Fibroblast of pulmonary artery (primary cell): Measurements from ENCODE around the gene RAPGEF1.
"Not testable (repeated sequence)": the region's sequence is repeated elsewhere in the genome, so short reads cannot be mapped to it uniquely, and the experiment has no call there.

Experiments used
- DNase-seq: peaks from one replicate; pipeline ENCODE4 v3.0.0-alpha.2; 2010; ENCODE audit warnings: low read depth
- H3K4me3 ChIP-seq: replicated peaks from 2 replicates; pipeline ENCODE4 v1.5.1; 2011; ENCODE audit warnings: low read depth, mild to moderate bottlenecking, control low read depth, low read length, moderate library complexity
- TF ChIP-seq, protein P1 (sequence below): IDR thresholded peaks from 2 replicates; pipeline ENCODE4 v1.5.1; 2011; ENCODE audit warnings: mild to moderate bottlenecking, control low read depth, low read length, inconsistent platforms; ENCODE audit errors: missing control alignments

The RAPGEF1 gene

GRCh38 chr9:131762356-131762932 lies 22.6 kb upstream of the RAPGEF1 start:
- H3K4me3 ChIP-seq, result no peak overlapping the region
- TF ChIP-seq, protein P1, sequence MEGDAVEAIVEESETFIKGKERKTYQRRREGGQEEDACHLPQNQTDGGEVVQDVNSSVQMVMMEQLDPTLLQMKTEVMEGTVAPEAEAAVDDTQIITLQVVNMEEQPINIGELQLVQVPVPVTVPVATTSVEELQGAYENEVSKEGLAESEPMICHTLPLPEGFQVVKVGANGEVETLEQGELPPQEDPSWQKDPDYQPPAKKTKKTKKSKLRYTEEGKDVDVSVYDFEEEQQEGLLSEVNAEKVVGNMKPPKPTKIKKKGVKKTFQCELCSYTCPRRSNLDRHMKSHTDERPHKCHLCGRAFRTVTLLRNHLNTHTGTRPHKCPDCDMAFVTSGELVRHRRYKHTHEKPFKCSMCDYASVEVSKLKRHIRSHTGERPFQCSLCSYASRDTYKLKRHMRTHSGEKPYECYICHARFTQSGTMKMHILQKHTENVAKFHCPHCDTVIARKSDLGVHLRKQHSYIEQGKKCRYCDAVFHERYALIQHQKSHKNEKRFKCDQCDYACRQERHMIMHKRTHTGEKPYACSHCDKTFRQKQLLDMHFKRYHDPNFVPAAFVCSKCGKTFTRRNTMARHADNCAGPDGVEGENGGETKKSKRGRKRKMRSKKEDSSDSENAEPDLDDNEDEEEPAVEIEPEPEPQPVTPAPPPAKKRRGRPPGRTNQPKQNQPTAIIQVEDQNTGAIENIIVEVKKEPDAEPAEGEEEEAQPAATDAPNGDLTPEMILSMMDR, result peak; percentile 51
- DNase-seq, result peak; percentile 56

DNA sequence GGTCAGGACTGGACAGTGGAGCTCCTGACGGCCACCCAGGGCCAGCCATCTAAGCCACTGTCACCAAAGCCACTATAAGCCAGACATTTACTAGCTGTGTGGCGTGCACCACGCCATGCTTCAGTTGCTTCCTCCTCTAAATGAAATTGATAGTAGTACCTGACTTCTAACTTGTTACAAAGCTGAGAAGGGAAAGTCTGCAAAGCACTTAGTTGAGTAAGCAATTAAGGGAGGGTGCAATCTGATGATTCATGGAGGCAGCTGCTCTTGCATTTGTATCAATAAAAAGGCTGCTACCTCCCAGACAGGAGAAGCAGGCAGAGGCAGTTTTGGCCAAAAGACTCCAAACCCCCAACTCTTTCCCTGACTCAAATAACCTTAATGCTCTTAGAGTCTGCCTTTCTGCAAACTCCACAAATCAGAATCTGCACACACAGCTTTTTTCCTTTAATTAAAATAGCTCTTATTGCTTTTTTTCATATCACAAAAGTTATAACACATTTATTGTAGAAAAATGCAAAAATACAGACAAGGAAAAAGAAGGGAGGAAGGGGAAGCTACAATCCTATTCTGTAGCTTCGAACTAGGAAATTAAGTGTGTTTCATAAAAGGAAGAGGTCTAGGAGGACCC lies 19.3 kb upstream of the RAPGEF1 start:
- DNase-seq, result no peak
- TF ChIP-seq, protein P1, result no peak
- H3K4me3 ChIP-seq, result no peak overlapping the region

- DNase-seq, result no peak
- no peak overlapping the region for H3K4me3 ChIP-seq
- TF ChIP-seq, protein P1, result no peak
These were observed 17.7 kb upstream of the RAPGEF1 start for GRCh38 chr9:131757549-131757948.

DNA sequence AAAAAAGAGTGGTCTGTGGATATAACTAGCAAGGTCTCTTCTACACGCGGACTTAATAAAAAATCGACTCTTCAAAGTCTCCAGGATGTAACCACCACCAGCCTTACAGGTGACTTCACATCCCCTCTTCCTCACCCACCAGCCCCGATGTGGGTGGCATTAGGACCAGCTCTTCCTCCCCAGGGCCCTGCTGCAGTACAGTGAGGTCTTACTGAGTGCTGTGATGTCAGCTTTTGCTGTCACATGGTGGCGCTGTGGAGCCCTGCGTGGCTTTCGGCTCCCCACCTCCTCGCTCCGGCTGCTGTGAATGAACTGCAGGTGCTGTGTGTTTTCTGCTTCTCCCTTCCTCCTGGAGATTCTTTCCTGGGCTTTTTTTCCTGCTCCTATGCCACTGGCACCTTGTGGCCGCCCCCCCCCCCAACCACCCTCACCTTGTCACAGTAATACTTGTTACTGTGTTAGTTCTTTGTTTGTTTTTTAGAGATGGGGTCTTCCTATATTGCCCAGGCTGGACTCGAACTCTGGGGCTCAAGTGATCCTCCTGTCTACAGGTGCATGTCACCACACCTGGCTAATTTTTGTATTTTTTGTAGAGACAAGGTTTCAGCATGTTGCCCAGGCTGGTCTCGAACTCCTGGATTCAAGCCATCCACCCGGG lies 15.8 kb upstream of the RAPGEF1 start:
- peak; percentile 83 for DNase-seq
- TF ChIP-seq, protein P1, result peak; percentile 86
- H3K4me3 ChIP-seq, result no peak overlapping the region

- no peak overlapping the region for H3K4me3 ChIP-seq
- DNase-seq, result no peak
- TF ChIP-seq, protein P1, result no peak
These were observed 15.0 kb upstream of the RAPGEF1 start for GRCh38 chr9:131754846-131755245.

DNA sequence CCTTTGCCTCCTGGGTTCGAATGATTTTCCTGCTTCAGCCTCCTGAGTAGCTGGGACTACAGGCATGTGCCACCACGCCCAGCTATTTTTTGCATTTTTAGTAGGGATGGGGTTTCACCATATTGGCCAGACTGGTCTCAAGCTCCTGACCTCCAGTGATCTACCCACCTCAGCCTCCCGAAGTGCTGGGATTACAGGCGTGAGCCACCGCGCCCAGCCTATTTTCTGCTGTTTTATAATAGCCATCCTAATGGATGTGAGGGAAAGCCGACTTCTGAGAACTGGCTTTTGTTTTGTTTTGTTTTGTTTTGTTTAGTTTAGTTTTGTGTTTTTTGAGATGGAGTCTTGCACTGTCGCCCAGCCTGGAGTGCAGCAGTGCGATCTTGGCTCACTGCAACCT lies 13.9 kb upstream of the RAPGEF1 start:
- not testable (repeated sequence) for H3K4me3 ChIP-seq, DNase-seq

DNA sequence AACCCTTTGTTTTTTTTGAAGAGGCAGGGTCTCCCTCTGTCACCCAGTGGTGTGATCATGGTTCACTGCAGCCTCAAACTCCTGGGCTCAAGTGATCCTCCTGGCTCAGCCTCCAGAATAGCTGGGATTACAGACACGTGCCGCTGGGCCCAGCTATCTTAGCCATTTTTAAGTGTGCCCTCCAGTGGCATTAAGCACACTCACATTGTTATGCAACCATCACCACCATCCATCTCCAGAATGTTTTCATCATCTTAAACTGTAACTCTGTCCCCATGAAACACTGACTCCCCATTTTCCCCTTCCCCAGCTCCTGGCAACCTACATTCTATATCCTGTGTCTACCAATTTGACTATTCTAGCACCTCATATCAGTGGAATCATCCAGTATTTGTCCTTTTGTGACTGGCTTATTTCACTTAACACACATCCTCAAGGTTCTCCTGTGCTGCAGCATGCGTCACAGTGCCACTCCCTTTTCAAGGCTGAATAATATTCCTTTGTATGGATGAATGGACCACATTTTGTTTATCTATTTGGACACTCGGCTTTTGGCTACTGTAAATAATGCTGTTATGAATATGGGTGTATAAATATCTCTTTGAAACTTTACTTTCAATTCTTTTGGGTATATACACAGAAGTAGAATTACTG lies 12.5 kb upstream of the RAPGEF1 start:
- DNase-seq, result no peak
- H3K4me3 ChIP-seq, result no peak overlapping the region
- TF ChIP-seq, protein P1, result no peak
